ENCODE measurements around the gene TXLNA. TPM values are rescaled to one million over a fixed set of nuclear protein-coding genes. Genes with fewer than 3 reads are reported as not detected.
A peak's percentile ranks its signal among the peaks of the same experiment; 100 is the strongest.
"Not testable (repeated sequence)": the region's sequence is repeated elsewhere in the genome, so short reads cannot be mapped to it uniquely, and the experiment has no call there.

The TXLNA gene
- 38.1 and 38.5 TPM in 2 replicates for polyA plus RNA-seq (2011; rRNA removed)
- 44.0 and 46.8 TPM in 2 replicates for polyA minus RNA-seq (2011; rRNA and poly(A)+ RNA removed)

DNA sequence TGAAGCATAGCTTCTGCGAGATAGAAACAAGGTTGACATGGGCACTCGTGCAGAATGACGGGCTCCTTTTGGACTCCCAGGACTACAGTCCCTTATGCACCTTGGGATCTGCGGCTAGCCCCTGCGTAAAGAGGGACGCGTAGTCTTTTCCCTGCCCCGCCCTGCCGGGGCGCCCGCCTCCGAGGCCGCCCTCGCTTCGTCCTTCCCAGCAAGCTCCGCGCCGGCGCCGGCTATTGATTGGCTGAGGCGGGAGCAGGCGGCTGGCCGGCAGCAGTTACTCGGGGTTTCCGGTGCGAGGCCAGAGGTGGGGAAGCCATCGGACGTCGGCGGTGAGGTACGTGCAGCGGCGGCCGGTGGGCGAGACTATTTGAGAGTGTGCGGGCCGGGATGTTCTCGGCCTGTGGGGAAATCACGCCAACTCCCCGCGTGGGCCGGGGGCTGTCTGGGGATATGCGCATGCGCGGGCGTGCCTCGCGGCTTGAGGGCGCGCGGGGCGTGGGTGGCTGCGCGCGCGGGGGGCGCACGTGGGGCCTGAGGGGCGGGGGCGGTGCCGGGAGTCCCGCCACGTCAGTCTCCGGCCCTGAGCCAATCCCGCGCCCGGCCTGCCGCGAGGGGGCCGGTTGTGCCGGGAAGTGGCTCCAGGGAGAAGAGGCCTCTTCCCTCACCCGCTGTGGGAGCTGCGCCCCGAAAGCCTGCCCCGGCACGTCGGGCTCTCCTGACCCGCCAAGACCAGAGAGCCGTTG, at the start of gene TXLNA:
Gene TXLNA (plus strand): TSS at position 233 of the 743 bp plus-strand sequence. CDS start 671 bp downstream, outside the sequence.
- Histone ChIP-seq H3K27me3 (ENCODE audit: control insufficient read depth, insufficient read depth, low read length) (no peaks in the 10 kb centered on the region), H3K4me3 (ENCODE audit: low read depth, low read length) (peak within 1 kb of the TSS; percentile 66), H3K36me3 (ENCODE audit: control insufficient read depth, insufficient read depth, low read length) (peaks cover 6% of the 10 kb centered on the region)
- DNase-seq (ENCODE audit: low read depth), result peak; percentile 51
- CTCF ChIA-PET, result interaction anchor here (0.7 to 2.0 kb wide), 6 partner anchors 25 to 107 kb away, joined by 3 to 5 read pairs (median 4); partner anchors contain the start of gene TMEM39B
- TF ChIP-seq, protein P1, sequence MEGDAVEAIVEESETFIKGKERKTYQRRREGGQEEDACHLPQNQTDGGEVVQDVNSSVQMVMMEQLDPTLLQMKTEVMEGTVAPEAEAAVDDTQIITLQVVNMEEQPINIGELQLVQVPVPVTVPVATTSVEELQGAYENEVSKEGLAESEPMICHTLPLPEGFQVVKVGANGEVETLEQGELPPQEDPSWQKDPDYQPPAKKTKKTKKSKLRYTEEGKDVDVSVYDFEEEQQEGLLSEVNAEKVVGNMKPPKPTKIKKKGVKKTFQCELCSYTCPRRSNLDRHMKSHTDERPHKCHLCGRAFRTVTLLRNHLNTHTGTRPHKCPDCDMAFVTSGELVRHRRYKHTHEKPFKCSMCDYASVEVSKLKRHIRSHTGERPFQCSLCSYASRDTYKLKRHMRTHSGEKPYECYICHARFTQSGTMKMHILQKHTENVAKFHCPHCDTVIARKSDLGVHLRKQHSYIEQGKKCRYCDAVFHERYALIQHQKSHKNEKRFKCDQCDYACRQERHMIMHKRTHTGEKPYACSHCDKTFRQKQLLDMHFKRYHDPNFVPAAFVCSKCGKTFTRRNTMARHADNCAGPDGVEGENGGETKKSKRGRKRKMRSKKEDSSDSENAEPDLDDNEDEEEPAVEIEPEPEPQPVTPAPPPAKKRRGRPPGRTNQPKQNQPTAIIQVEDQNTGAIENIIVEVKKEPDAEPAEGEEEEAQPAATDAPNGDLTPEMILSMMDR (IDR thresholded peaks at IDR 0.05; ENCODE audit: insufficient read depth, low read depth, low read length), result no peak
- POLR2A ChIA-PET, result interaction anchor here (0.9 kb wide), 1 partner anchor 18 kb away, joined by 3 read pairs; no protein-coding TSS in a partner anchor

DNA sequence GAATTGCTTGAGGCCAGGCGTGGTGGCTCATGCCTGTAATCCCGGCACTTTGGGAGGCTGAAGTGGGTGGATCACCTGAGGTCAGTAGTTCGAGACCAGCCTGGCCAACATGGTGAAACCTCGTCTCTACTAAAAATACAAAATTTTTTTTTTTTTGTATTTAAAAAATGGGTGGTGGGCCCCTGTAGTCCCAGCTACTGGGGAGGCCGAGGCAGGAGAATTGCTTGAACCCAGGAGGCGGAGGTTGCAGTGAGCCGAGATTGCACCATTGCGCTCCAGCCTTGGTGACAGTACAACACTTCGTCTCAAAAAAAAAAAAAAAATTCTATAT, 45.6 kb upstream of the TXLNA start:
- not testable (repeated sequence) for H3K36me3 ChIP-seq (ENCODE audit: control insufficient read depth, insufficient read depth, low read length); H3K27me3 ChIP-seq (ENCODE audit: control insufficient read depth, insufficient read depth, low read length); H3K4me3 ChIP-seq (ENCODE audit: low read depth, low read length); DNase-seq (ENCODE audit: low read depth)
- ChIA-PET POLR2A (interaction anchor here (0.6 kb wide), 1 partner anchor 29 kb away, joined by 10 read pairs; no protein-coding TSS in a partner anchor), CTCF (interaction anchor here (0.7 kb wide), 1 partner anchor 998 kb away, joined by 3 read pairs; no protein-coding TSS in a partner anchor)

DNA sequence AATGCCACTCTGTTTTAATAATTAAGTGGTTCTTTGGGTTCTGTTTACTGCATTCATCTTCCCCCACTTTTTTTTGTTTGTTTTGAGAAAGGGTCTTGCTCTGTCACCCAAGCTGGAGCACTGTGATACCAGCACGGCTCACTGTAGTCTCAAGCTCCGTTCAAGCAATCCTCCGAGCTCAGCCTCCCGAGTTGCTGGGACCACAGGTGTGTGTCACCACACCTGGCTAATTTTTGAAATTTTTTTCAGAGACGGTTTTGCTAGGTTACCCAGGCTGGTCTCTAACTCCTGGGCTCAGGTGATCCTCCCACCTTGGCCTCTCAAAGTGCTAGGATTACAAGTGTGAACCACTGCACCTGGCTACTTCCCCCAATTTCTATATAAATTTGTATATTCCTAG, 42.4 kb upstream of the TXLNA start:
- POLR2A ChIA-PET, result no interaction called here
- CTCF ChIA-PET, result no interaction called here
- Histone ChIP-seq H3K4me3 (ENCODE audit: low read depth, low read length) (no peak overlapping the region), H3K27me3 (ENCODE audit: control insufficient read depth, insufficient read depth, low read length) (no peaks in the 10 kb centered on the region), H3K36me3 (ENCODE audit: control insufficient read depth, insufficient read depth, low read length) (no peaks in the 10 kb centered on the region; the same call in 1 of the 2 replicates)
- DNase-seq (ENCODE audit: low read depth), result no peak
- TF ChIP-seq, protein P1 (IDR thresholded peaks at IDR 0.05; ENCODE audit: insufficient read depth, low read depth, low read length), result no peak

DNA sequence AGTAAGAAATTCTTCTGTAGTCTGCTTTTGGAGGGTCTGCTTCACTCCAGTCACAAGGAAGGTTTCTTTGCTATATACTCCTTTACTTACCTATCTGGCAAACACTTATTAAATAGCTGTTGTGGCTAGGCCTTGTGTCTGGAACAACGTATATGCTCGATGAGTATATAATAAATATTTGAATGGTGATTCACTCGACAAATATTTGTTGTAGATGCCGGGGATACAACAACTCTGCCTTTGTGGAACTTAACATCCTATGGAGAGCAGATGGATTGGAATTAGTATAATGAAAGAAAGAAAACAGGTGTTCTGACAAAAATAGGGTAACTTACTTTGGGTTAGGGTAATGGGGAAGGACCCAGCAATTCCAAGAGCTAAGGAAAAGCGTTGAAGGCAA, 40.5 kb upstream of the TXLNA start:
- POLR2A ChIA-PET, result no interaction called here
- Histone ChIP-seq H3K36me3 (ENCODE audit: control insufficient read depth, insufficient read depth, low read length) (no peaks in the 10 kb centered on the region; the same call in 1 of the 2 replicates), H3K27me3 (ENCODE audit: control insufficient read depth, insufficient read depth, low read length) (no peaks in the 10 kb centered on the region), H3K4me3 (ENCODE audit: low read depth, low read length) (no peak overlapping the region)
- CTCF ChIA-PET, result interaction anchor here (0.9 kb wide), 1 partner anchor 11 kb away, joined by 3 read pairs; no protein-coding TSS in a partner anchor
- no peak for DNase-seq (ENCODE audit: low read depth)
- TF ChIP-seq, protein P1 (IDR thresholded peaks at IDR 0.05; ENCODE audit: insufficient read depth, low read depth, low read length), result no peak

DNA sequence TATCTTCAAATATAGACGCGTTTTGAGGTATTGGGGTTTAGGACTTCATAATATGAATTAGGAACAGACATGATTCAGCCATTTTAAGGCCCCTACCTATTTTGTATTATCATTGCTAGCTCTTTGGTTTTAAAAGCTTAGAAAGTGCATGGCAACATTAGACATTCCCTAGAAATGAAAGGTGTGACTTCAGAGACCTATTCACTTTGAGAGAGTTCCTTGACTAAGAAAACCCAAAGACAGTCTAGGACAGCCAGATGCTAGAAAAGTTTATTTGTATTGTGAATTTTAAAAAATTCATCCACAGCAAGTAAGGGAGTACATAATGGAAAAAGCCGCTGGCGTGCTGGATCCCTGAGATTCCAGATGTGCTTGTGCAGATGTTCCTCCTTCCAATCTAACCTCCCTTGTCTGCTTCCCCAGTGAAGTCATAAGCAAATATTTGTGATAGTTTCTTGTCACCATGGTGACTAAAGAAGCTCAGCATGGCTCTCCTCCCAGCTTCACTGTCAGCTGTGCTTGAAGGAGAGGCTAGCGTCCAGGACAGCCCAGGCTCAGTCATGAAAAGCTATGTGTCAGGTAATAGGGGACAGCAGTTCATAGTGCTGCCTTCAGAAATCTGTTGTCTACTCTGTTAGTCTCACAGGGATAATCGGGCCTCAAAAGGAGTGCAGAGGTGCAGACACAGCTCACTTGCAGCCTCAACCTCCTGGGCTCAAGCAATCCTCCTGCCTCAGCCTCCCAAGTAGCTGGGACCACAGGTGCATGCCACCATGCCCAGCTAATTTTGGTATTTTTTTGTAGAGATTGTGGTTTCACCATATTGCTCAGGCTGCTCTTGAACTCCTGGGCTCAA, 36.8 kb upstream of the TXLNA start:
- peak; percentile 88 for DNase-seq (ENCODE audit: low read depth)
- CTCF ChIA-PET, result interaction anchor here (1.0 kb wide), 1 partner anchor 10 kb away, joined by 4 read pairs; no protein-coding TSS in a partner anchor
- no peak overlapping the region for H3K4me3 ChIP-seq (ENCODE audit: low read depth, low read length)
- no peaks in the 10 kb centered on the region for H3K27me3 ChIP-seq (ENCODE audit: control insufficient read depth, insufficient read depth, low read length)
- POLR2A ChIA-PET, result no interaction called here
- no peaks in the 10 kb centered on the region for H3K36me3 ChIP-seq (ENCODE audit: control insufficient read depth, insufficient read depth, low read length)
- TF ChIP-seq, protein P1 (IDR thresholded peaks at IDR 0.05; ENCODE audit: insufficient read depth, low read depth, low read length), result no peak

DNA sequence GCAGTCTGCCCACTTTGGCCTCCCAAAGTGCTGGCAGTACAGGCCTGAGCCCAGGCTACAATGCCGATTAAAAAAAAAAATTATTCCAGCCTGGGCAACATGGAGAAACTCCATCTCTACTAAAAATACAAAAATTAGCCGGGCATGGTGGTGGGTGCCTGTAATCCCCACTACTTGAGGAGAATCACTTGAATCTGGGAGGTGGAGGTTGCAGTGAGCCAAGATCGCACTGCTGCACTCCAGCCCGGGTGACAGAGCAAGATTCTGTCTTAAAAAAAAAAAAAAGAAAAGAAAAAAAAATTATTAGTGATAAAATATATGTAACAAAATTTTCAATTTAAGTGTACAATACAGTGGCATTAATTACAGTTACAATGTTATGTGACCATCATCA, 36.2 kb upstream of the TXLNA start:
- H3K36me3 ChIP-seq (ENCODE audit: control insufficient read depth, insufficient read depth, low read length); DNase-seq (ENCODE audit: low read depth); POLR2A ChIA-PET; H3K4me3 ChIP-seq (ENCODE audit: low read depth, low read length); H3K27me3 ChIP-seq (ENCODE audit: control insufficient read depth, insufficient read depth, low read length): not testable (repeated sequence)
- CTCF ChIA-PET, result interaction anchor here (1.0 kb wide), 1 partner anchor 10 kb away, joined by 4 read pairs; no protein-coding TSS in a partner anchor

Measured in BJ (cell line).